ENCODE measurements around the gene PLEKHG7.
"Not testable (repeated sequence)": the region's sequence is repeated elsewhere in the genome, so short reads cannot be mapped to it uniquely, and the experiment has no call there.

The PLEKHG7 gene

DNA sequence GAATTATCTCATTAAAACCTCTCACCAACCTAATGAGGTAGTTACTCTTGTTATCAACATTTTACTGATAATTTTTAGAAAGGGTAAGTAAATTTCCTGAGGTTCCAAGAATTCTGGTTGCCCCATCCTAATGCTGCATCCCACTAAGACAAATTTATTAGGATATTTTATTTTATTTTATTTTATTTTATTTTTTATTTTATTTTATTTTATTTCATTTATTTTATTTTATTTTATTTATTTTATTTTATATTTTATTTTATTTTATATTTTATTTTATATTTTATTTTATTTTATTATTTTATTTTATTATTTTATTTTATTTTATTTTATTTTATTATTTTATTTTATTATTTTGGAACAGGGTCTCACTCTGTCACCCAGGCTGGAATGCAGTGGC is 46.9 kb downstream of the PLEKHG7 start:
- DNase-seq (ENCODE audit: low read depth) = not testable (repeated sequence)

DNA sequence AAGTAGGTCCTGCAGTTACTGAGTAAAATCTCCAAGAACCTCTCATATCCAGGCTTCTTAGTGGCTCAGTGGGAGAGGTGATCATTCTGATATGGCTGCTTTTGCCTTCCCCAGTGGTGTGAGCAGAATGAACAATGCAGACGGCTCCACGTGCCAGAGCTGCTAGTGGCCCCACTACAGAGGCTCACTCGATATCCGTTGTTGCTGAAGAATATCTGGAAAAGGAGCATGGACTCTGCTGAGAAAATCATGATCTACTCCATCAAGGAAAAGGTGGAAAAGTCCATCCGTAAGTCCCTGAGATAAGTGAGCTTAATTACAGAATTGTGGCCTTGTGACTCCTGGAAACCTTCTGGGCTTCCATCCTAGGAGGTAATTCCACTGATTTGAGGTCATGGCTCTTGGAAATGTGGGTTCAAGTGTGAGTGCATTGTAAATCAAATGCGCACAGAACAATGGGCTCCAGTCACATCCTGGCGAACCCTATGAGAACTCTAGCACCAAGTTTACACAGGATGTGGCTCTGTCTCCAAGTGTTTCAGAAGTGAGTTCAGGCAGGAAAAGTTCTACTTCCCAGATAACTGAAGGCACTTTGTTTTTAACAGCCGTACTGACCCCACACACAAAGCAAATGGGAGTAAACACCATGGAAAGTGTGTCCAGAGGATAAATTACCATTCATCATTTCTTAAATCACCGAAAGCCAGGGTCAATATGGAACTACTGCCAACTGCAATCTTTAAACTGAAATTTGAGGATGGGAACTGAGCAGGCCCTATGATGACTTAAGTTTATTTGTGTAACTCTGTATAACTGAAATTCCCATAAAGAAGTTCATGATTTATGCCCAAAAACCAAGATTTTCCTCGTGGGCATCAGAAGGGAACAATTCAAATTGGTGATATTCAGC is 51.4 kb downstream of the PLEKHG7 start:
- DNase-seq (ENCODE audit: low read depth) = no peak

DNA sequence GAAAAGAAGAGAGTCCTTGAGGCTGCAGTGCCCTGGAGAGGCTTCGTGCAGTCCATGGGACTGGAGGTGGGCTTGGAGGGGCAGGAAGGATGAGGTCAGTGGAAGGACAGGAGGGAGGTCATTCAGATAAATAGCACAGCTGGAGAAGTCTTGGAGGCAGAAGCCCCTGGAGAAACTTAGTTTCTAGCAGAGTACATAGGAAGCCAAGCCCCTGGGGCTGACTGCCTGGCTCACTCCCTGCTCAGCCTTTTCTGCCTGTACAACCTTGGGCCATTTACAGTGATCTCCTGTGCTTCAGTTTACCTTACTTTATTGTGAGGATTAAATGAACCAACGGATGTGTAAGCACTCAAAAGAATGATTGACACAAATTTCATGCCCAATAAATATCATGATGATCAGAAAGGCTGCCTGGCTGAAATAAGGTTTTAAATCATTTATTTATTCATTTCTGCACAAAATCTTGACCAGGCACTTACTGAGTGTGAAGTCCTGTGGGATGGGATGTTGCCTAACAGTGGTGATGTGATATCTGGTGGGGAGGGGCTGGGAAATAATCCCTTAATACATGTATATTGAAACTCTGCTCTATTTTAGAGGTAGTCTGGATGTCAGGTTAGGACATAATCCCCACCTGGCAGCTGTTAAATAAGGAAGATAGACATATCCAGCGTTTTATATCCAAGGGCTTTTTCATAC is 54.3 kb downstream of the PLEKHG7 start:
- DNase-seq (ENCODE audit: low read depth) = no peak

DNA sequence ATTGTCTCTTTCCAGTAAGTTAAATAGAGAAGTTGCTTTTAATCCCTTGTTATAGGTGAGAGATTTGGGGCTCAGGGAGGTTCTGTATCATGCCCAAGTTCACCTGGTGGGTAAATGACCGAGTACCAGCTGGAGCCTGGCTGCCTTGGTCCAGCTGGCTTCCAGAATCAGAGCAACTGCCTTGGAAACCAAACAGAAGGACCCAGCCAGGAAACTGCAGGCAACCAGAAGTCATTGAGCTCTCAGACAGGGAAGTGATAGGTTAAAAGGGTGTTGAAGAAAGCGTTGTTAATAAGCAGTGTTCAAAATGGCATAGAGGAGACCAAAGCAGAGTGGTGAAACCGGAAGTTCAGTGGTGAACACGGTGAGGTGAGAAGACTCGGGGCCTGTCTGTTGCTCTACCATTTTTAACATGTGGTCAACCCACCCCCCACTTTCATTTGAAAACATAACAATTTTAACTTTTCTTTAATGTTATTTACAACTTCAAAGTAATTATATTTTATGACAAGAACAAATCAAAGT is 54.9 kb downstream of the PLEKHG7 start:
- no peak for DNase-seq (ENCODE audit: low read depth)

DNA sequence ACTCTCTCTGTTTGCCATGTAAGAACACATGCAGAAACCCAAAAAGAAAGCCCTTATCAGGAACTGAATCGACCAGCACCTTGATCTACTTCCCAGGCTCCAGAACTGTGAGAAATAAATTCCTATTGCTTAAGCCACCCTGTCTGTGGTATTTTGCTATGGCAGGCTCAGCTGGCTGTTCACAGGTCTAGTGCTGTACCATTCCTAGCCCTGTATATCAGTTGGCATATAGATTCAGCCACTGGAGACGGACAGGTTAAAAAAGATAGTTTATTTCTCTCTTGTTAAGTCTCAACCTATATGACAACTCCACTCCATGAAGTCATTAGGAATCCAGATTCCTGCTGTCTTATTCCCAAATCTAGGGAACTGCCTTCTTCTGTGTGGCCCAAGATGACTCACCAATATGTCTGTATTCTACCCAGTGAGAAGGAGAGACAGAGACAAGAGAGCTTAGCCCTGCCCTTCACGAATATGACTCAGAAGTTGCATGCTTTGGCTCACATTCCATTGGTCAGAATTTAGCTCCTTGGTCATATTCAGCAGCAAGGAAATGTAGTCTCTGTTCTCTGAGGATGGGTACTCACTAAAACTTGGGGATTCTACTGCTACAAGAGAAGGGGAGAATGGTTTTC is 57.0 kb downstream of the PLEKHG7 start:
- DNase-seq (ENCODE audit: low read depth) = peak; percentile 96

DNA sequence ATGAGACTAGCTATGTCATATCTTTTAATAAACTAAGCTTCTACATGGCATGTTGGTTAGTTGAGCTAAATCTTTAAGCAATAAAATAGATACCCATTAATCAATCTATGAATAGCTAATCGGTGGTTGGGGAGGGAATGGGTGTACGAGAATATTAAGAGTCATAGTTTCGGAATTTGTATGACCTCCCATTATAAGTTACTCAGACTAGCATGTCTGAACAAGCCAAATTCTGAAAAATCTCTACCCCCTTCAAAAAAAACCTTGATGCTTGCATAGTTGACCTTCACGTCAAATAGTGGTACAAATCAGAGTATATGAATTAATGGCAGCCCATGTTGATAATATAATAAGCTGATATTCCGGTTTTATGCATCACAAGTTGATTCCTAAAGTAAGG is 60.0 kb downstream of the PLEKHG7 start:
- no peak for DNase-seq (ENCODE audit: low read depth)

DNA sequence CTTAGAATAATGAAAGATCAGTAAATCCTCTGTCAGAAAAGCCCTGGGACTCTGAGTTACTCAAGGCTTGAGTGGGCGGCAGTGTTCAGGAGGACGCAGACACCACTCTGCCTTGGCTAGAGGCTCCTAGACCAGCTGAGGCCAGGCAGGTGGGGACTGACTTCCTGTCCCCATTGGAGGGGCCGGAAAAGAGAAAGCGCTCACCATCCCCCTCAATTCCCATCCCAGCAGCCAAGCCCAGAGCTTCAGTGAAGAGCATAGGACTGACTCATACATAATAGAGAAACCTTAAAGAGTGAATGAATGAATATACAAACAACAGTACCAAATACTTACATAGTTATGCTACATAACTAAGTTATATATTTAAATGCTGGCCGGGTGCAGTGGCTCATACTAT is 62.0 kb downstream of the PLEKHG7 start:
- DNase-seq (ENCODE audit: low read depth) = no peak

DNA sequence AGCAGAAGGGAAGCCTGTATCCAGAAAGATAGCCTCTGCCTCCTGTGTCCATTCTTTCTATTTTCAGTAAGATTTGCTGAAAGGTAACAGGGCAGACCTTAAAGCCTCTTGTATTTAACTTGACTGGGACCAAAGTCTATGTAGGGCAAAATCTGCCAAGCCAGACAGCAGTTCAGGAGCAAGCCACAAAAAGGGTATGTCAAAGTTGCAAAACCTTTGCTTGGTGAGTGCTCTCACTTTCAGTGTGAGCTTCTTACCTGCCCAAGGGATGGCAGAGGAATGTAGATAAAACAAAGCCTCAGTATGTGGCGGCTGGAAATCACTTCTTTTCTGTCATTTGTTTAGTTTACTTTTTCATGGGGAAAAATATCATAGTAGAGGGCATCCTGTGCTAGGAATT is 63.1 kb downstream of the PLEKHG7 start:
- DNase-seq (ENCODE audit: low read depth) = no peak

DNA sequence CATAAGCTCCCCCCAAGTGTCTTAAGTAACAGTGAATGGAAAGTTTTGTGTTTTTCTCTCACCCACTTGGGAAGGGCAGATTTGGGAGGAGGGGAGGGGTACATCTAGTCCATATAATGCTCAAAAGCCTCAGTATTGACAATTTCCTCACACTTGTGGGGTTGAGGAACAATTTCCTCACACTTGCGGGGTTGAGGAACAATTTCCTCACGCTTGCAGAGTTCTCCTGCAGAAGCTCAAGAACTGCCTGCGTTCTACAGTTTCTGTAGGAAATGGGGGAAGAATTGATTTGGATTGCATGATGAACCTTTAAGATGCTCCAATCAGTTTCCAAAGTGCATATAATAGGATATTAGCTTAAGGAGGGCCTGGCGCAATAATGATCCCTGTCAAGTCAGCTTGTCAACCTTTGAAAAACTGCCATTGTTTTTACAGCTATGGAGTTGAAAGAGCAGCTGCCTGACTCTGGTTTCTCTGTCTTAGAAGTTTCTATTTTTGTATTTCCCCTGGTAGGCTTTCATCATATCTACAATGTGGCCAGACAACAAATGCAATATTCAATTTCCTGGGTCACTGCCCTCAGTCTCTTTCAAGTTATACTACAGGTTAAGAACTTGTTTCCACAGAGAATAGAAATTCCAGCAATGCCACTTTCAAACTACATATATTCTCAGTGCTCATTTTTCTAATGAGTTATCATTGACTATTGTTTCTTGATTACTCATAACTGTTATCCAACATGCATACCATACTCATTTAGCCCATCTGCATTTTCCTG is 66.5 kb downstream of the PLEKHG7 start:
- DNase-seq (ENCODE audit: low read depth) = no peak

DNA sequence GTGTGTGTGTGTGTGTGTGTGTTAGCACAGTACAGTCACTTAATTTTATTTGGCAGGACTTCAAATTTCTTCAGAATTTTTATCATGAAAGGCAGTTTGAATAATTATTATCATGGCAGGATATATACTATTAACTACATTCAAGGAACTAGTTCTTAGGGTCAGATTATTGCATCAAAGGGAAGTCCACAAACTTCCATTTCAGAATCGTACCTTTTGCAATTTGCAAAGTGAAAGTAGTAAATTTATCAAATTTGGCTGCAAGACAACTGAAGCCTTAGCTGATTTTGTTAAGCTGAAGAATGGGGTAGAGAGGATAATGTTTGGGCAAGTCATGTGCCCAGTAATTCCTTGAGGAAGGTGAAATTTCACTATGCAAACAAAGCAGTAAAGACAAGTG is 68.2 kb downstream of the PLEKHG7 start:
- DNase-seq (ENCODE audit: low read depth) = no peak

DNA sequence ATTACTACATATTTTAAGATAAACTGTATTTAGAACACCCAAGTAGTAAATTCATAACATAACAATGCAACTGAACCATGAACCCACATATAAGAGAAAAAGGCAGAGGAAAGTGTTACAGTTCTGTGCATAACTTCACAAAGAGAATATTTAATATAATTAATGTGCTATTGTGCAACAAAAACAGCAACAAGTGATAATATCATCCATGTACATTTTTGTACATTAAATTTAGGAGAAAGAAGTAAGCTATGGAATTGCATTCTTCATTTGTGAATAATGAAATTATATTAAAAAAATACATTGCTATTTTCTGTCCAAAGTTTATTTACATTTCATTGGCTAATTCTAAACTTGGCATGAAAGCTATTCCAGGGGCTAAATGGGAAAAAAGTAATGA is 72.6 kb downstream of the PLEKHG7 start:
- no peak for DNase-seq (ENCODE audit: low read depth)

DNA sequence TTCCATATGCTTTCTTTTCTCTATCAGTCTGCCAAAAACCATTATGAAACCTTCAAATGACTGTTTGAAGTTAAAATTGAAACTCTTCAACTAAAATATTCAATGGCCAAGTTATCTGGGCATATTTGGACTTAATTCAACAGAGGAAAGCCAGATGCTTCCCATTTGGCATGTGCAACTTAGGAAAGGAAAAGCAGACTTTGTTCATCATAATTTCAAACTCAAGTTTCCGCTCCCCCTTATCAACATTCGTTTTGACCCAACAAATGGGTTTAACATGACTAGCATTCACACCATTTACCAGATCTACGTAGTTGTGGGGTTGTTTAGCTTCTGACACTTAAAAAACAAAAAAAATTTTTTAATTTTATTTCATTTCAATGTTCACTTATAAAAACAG is 75.7 kb downstream of the PLEKHG7 start:
- DNase-seq (ENCODE audit: low read depth) = no peak

DNA sequence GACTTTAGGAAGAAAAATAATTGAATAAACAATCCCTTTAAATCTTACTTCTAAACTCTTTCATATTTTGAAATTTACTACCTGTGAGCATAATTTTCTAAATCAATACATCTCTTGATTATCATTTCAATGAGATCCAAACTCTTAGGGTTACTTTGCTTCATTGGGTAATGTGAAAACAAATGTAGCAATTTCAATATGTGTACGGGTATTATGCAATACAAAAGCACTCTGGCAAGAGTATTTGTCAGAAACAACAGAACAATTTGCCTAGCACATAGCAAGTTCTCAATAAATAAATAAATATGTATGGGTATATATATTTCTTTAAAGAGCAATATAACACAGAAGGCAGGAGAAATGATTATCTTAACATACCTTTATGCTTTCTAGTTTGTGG is 77.1 kb downstream of the PLEKHG7 start:
- DNase-seq (ENCODE audit: low read depth) = no peak

DNA sequence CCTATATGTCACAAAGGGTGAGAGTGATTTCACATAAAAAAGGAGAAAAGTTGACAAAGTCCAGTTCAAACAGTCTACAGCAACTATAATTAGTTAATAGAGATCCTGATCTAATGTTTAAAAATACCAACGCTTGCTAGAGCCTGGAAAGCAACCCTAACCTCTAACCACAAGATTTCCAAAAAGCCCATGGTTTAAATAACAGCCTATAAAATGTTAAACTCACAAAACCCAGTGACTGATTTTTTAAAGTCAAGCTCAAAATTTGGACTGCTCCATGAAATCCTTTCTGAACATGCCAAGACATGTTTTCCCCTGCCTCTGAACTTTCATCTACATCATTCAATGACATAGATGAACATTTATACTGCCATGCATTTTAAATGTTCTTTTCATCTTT is 81.6 kb downstream of the PLEKHG7 start:
- DNase-seq (ENCODE audit: low read depth) = no peak

DNA sequence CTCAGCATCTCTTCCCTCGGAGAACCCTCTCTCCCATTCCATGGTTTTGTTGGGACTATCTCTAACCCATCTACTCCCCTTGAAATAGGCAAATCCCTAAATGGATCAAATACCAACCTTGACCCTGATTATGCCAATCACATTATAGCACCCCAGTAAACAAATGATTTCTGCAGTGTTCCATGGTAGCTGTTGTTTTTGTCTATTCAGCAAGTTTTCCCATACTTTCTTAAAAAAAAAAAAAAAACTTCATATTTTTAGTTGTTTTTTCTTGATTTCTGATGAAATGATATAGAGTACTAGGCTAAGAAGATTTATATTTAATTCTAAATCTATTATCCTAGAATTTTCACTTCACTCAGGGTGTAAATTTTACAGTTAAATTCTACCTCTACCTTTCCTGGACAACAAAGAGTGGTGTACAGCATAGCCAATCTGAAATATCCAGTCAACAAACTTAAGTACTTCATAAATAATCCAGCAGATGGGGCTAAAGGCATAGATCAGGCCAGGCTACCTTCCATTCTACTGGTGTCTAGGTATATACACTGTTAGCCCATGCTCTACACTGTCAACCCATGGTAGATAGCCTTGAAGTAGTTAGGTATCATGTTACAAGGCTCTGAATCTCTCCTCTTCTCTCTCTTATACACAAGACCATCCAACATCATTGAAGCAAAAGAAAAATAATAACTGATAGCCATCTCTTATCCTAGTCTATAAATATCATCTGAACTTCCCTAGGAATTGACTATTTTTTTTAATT is 82.2 kb downstream of the PLEKHG7 start:
- peak; percentile 55 for DNase-seq (ENCODE audit: low read depth)

DNA sequence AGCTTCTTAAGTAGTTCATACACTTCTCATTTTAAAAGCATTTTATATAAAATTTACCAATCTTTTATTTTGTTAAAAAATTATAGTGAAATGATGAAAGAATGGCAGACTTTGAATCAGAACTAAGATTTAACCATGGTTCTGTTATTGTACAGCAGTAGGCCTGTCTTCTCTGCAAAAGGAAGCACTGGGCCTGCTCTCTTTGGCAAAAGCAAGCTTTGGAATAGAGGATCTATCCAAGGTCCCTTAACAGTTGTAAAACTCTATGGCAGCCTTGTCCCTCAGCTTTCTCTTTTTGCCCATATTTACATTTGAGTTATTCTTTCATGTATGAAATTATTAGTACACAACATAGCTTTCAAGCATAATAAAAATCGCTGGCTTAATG is 82.8 kb downstream of the PLEKHG7 start:
- DNase-seq (ENCODE audit: low read depth) = no peak

DNA sequence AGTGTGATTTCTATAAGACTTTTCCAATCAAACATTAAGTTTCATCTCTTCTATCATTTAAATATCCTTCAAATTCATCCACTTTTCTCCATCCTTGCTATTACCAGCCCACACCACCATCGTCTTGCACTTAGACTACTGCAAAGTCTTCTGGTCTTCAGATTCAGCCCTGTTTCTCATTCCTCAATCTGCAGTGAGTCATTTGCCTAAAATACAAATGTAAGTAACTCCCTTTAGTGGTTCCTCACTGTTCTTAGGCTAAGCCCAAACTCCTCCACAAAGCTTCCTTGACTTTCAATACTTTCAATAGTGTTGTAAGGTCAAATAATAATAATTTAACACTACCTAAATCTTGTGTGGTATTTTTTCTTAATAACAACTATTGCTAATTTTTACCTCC is 83.3 kb downstream of the PLEKHG7 start:
- no peak for DNase-seq (ENCODE audit: low read depth)

DNA sequence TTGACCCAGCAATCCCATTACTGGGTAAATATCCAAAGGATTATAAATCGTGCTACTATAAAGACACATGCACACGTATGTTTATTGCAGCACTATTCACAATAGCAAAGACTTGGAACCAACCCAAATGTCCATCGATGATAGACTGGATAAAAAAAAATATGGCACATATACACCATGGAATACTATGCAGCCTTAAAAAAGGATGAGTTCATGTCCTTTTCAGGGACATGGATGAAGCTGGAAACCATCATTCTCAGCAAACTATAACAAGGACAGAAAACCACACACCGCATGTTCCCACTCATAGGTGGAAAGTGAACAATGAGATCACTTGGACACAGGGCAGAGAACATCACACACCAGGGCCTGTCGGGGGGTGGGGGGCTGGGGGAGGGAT is 91.6 kb downstream of the PLEKHG7 start:
- DNase-seq (ENCODE audit: low read depth) = not testable (repeated sequence)

DNA sequence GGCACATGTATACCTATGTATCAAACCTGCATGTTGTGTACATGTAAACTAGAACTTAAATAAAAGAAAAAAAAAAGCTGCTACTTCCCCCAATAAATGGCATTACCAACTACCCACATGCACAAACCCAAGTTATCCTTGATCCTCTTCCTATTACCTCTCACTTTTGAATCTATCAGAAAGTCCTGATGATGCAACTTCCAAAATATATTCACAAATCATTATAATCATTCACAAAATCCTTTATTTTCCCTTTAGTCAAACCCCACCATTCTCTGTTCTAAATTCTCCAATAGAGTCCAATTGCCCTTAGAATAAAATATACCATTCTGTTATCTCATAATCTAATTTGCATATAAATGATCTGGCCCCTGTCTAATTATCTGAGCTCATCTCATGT is 92.0 kb downstream of the PLEKHG7 start:
- no peak for DNase-seq (ENCODE audit: low read depth)

DNA sequence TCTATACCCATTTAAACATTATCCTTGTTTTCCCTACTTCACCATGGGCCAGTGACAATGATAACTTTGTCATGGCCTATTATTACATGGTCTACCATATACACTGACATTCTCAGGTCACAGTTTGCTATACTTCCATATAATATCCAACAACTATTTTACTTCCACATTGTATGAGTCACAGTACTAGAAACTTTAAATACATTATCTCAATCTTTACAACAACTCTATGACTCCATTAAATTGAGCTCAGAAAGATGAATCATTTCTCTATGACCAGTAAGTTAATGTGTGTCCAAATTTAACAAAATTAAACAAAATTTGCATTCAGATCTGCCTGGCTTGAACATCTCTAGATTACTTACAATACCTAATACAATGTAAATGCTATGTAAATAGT is 93.9 kb downstream of the PLEKHG7 start:
- DNase-seq (ENCODE audit: low read depth) = no peak

DNA sequence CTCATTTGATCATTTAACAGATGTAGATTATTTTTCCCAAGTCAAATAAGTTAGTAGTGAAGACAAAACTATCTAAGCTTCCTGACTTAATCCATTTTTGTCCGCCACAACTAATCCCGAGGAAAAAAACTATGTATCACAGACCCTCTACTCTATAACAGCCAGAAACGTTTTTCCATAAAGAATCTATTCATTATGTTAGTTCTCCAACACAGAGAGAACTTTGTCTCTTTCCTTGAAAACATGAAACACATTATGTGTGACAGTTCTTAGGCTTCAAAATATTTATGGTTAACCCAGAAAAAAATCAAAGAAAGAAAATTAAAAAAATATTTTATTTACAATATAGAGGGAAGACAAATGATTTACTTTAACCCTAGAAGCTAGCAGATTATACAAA is 100.1 kb downstream of the PLEKHG7 start:
- DNase-seq (ENCODE audit: low read depth) = no peak
